ENCODE data around the gene MYH3. TPM values are rescaled to one million over a fixed set of nuclear protein-coding genes. Genes with fewer than 3 reads are reported as not detected.

Gene MYH3
- total RNA-seq, 1 donor from 2014 or later, result 1,094 TPM

- DNase-seq, result no peak
Observed at GRCh38 chr17:10613775-10614513, 43.2 kb downstream of the MYH3 start.

DNA sequence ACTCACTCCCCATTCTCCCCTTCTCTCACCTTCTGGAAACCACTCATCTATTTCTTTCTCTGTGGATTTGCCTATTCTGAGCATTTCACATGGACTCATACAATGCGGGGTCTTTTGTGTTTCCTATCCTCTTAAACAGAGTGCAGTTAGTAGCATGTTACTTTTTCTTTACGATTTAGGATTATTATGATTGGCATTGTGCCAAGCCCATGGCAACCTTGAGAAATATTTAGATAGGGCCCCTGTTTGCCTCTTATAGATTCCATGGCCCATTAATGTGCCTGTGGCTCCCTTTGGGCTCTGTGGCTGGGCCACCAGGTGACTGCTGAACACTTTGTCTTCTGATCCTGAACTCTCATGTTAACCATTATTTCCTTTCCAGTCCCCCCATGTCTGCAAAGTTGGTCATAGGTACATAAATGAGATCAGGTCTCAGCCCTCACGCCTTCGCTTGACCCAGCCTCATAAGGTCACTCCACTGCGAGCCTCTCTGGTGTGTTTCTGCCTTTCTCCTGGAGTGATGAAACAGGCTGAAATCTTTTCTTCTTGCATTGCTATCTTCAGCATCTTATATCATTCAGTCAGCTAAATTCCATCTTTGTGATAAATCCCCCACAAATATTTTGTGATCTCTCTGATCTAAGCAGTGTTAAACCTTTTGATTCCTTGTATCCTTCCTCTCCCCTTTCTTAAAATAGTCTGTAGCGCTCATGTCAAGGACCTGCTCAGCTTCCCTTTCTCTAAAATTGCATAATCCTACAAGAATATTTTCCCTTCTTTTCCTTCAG, 44.0 kb downstream of the MYH3 start:
- no peak for DNase-seq

GRCh38 chr17:10610884-10611283, 46.2 kb downstream of the MYH3 start:
- DNase-seq, result no peak

- no peak for DNase-seq
Observed at GRCh38 chr17:10608244-10608643, 48.9 kb downstream of the MYH3 start.

- no peak for DNase-seq
Observed at GRCh38 chr17:10606110-10606509, 51.0 kb downstream of the MYH3 start.

DNA sequence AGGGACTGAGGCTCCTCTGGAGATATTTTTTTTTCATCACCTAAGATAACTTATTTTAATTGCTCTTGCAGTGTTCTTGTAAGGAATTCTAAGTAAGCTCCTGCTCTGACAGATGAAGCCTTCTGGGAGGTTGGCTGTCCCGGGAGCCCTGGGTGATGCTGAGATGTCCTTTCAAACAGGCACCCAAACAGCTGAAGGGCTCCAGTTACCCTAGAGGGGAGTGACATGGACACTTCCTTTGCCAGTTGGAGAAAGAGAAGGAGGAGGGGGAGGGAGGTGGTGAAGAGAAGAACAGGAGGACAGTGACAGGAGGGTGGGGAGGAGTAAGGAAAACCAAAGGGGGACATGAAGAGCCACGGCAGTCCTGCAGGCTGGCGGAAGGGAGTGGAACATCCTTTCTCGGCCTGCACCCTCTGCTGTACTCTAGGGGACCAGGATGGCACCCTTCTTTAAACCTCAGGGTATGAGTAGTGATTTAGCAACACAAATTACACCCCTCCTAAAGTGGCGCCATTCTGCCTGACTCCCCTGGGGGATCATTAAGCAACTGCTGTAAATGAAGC, 51.8 kb downstream of the MYH3 start:
- peak; percentile 13 for DNase-seq

DNA sequence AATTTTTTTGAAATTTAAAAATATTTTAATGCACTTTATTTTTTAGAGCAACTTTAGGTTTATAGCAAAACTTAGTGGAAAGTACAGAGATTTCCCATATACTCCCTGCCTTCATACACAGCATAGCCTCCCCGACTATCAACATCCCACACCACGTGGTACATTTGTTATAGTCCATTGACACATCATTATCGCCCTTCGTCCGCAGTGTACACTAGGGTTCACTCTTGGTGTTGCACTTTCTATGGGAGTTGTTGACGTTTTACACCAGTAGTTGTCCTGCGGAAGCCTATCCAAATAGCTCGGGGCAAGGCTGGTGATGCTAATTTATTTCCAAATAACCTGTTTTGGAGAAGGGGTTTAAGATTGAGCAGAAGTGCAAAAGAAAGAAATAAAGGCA, 52.6 kb downstream of the MYH3 start:
- DNase-seq, result no peak

DNA sequence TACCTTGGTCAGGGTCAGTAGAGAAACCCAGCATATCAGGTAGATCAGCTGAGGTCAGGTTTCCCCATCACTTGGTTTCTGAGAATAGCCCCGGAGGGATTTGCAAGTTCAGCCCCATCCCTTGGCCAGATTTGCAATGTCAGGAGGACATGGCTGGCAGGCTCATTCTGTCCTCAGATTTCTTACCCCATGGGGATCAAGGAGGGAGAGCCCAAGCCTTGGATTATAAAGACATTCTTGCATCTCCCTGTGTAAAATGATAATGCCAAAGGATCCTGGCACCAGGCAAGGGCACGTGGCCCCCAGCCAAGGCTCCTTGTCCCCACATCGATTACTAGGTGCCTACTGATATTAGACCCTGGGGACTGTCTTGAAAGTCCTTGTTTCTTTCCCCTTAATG, 53.2 kb downstream of the MYH3 start:
- no peak for DNase-seq

GRCh38 chr17:10600571-10600970, 56.5 kb downstream of the MYH3 start:
- no peak for DNase-seq

DNA sequence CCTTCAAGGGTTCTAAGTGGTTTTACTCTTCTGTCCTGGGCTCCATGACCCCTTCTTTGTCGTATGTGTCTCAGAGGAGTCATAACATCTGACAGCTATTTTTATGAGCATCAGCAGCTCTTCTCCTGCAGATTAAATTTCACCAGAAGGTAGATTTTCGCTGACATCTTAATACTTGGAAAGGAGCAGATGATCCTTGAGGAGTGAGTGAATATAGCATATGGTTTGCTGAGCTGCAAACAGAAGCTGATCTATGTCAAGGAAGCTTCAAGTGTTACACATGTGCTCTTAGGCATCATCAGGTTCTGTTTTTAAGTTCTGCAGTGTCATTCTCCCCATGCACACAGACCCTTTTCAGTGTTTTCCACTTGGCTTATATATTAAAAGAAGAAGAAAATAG, 58.5 kb downstream of the MYH3 start:
- no peak for DNase-seq

DNA sequence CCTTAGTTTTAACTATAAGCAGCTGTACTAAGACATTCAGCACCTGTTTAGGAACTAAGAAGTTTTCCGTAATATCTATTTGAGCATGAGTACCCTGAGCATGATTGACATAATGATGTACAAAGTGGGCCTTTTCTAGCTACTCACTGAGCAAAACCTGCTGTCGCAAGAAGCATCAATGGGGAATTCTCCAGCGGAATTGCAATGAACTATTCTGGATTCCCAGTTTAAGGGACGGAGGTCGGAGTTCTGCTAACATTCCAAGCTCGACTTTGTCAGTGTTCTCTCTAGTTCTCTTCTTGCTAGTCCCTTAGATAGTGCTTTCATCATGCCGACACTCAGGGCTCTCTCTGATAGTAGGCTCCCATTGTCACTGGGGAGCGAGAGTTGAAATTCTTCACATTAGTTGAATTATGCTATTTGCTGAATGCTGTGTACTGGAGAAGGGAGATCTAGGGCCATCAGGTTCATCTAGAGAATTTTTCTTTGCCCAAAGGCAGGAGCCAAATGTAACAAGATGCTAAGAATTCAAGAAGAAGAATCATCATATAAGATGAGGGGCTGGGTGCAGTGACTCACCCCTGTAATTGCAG, 67.5 kb downstream of the MYH3 start:
- no peak for DNase-seq

- no peak for DNase-seq
Observed at GRCh38 chr17:10585529-10585928, 71.6 kb downstream of the MYH3 start.

DNA sequence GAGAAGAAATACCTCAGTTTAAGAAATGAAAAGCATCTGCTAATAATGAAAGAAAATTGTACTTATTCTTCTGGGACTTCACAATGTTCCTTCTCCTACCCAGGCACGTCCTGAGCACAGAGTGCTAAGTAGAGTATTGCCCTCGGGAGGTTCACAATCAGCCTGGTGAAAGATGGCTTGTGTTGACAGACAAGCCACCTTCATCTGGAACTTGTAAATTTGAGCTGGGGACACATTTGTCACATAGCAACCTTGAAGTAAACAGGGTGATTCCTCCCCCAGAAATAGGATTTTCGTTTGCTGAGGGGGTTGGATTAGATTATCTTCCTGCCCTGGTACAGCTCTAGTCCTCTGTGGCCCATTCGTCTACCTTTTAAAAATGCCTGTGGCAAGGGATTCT, 73.3 kb downstream of the MYH3 start:
- no peak for DNase-seq

DNA sequence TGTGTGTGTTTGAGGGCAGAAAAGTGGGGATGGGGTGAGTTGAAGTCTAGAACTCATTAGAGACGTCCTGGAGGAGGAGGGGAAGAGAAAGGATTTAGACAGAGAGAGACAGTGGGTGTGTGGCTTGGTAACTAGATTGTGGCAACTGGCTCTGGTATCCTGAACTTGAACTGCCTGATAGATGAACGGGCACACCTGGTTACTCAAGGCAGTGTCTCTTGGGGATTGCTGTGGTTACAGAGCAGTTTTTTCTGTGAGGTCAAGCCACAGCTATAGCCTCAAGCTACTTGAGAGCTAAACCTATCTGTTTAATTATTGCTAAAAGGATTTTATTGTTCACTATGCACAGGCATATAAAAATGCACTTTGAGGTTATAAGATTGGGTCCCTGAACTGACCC, 77.8 kb downstream of the MYH3 start:
- DNase-seq, result no peak

Other genes with a start within 250 kb of the MYH3 start
- gene MYH8, start 235.4 kb downstream of the MYH3 start, total RNA-seq, result 442 TPM
- under 0.01 TPM for gene MYH4, start 187.8 kb downstream of the MYH3 start, total RNA-seq
- gene MYH1, start 138.8 kb downstream of the MYH3 start, total RNA-seq, result 3.2 TPM
- gene MYH2, start 107.7 kb downstream of the MYH3 start, total RNA-seq, result 79.7 TPM
- 15.4 TPM for gene SCO1, start 40.2 kb upstream of the MYH3 start, total RNA-seq
- gene ADPRM, start 40.3 kb upstream of the MYH3 start, total RNA-seq, result 16.3 TPM
- gene TMEM220, start 72.7 kb upstream of the MYH3 start, total RNA-seq, result 2.6 TPM
- gene TMEM238L, start 146.8 kb upstream of the MYH3 start, total RNA-seq, result 0.30 TPM
- 0.20 TPM for gene PIRT, start 180.8 kb upstream of the MYH3 start, total RNA-seq

Data from skin of body (tissue), 2 donors.